ENCODE results near the gene NCKAP1.
"Not testable (repeated sequence)": the region's sequence is repeated elsewhere in the genome, so short reads cannot be mapped to it uniquely, and the experiment has no call there.

Gene NCKAP1

DNA sequence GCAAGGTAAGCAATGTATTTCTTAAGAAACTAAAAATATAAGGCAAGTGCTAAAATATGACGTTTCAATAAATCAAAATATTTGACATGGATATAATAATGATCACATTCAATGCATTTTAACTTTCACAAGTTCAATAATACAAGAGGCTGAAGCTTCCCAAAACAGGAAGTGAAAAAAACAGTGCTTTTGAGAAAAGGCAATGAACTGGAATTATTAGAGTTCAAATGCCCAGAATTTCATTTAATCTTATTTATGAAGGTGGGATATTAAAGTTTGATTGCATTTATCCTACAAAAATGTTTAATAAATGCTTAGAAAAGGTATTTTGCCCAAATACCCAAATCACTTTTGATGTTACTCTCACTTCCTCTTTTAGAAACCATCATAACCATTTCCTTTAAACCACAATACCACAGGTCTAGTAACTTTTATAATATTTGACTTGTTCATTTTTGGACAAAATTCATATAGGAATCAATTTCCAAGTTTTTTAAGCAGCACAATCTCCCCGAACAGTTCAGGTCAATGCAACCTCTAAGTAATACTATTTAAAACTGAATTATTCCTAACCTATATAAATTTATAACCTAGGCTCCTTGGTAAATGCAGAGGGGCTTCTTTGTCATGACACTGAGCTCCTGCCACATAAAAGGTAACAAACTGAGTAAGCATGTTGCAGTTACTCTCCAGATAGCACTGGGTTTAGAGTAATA, 2.1 kb downstream of the NCKAP1 start:
- DNase-seq (ENCODE audit: low read depth in 3 of 3), result no peak

DNA sequence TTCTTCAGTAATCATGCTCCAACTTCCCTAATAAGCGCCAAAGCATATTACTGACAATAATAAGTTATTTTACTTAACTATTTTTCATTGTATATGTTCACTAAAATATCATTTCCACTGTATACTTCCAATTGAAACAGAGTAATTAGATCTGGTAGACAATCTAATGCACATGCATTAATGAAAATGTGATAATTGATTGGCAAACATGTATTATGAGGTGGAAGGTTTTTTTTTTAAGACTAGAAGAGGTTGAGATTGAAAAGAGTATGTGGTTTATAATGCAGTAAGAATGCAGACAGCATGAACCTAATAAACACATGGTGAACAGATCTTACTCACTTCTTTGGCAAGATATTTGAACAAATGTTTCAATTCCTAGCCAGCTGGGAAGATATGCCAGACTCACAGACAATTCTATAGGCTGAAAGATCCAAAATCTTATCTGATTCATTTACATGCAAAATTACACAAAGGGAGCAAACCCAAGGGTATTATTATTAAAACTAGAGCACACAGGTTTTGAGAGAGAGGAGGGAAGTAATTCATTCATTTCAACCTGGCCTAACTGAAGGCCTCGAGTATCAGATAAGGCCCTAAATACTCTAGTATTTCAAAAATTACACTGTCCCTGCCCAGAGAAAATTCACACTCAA, 2.8 kb downstream of the NCKAP1 start:
- no peak for DNase-seq (ENCODE audit: low read depth in 3 of 3)

DNA sequence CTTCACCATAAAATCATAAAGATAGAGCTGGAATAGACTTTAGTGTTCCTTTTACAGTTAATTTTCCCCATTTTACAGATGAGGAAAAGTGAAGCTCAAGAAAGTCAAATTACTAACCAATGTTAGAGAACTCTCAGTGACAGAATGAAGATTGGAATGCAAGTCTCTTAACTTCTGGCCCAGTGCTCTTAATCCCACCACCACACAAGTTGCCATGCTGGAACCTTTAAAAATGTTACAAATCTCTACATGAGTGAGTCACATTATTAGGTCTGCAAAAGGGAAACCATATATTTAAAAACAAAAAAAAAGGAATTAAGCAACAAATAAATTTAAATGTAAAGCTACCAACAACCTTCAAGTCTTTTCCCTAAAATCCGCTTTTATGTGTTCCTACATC, 3.5 kb downstream of the NCKAP1 start:
- no peak for DNase-seq (ENCODE audit: low read depth in 3 of 3)

DNA sequence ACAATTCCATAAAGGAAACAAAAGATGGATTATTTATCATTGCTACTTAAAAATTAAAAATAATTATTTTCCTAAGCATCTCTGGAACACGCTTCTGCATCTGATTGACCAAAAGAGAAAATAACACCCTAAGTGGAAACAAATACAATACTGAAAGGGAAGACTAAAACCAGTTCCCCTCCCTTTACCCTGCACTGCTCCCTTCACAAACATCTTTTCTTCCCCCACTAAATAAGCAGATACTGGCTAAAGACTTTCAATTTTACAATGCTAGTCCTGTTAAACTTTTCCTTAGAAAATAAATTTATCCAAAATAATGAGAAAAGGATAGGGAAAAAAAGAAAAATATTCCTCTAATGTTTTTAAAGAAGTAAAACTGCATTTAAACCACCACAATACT, 4.3 kb downstream of the NCKAP1 start:
- DNase-seq (ENCODE audit: low read depth in 3 of 3), result no peak

DNA sequence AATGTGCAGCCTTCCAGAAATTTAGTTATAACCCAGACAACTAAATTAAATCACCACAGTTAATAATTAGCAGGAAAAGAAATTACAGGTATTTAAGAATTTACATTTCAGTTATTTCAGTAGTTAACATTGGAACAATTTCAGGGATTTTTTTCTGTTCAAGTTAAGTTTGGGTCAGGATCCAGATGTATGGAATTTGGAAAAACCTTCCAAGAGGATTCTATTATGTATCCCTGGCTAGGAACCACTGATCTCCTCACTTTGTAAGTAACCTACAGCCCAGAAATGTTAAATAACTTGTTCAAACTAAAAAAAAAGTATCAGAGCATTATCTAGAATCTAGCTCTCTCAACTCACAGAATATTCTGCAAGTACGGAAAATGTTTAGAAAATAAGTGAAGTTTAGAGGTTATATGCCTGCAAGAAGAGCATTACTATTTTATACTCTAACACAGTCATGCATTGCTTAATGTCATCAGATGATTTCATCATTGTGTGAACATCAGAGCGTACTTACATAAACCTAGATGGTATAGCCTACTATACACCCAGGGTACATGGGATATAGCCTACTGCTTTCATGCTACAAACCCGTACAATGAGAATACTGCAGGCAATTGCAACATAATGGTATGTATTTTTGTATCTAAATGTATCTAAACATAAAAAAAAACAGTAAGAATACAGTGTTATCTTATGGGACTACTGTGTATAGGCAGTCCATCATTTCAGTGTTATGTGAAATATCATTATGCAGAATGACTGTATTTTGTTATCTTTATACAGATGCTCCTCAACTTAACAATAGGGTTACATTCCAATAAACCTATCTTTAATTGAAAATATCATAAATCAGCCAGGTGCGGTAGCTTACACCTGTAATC, 6.1 kb downstream of the NCKAP1 start:
- DNase-seq (ENCODE audit: low read depth in 3 of 3), result no peak

DNA sequence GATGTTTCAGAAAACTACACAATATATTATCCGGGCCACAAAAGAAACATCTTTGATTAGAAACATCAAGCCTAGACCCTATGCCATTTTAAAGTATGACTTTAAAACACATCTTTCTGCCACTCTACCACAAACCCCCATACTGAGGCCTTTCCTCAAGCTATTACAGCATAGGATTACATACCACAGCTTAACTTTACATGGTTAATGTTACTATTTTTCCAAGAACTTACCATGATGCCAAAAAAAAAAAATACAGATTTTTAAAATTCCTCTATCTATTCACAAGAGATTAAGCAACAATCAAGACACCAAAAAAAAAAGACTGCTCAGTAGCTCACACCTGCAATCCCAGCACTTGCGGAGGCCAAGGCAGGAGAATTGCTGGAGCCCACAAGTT, 9.0 kb downstream of the NCKAP1 start:
- no peak for DNase-seq (ENCODE audit: low read depth in 3 of 3)

DNA sequence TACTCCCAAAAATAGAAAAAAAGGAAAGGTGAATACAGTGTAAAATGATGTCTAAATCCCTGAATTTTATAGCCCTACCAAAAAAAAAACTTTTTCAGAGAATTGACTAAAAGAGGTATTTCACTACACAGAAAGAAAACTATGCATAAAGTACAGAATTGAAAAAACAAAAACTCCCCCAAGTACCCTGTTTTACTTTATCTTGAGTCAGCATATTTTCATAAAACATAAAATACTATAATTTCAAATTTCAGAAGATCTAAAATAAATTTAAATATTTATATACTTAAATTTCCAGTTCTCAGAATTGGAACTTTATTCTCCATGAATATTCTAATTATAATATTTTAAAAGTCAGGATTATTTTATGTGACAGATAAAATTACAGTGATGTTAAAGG, 10.1 kb downstream of the NCKAP1 start:
- DNase-seq (ENCODE audit: low read depth in 3 of 3), result no peak

DNA sequence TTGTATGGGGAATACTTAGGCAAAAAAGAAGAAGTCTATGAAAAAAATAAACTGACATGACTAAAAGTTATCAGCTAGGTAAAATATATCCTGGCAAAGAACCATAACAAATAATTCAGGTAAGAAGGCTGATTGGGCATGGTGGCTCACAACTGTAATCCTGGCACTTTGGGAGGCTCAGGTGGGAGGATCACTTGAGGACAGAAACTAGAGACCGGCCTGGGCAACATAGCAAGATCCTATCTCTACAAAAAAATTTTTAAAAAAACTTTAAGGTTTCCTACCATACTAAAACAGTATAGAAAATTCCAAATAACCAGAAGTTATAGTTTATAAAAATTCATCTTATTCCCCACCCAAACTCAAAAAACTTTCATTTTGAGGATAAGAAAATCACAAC, 10.8 kb downstream of the NCKAP1 start:
- no peak for DNase-seq (ENCODE audit: low read depth in 3 of 3)

DNA sequence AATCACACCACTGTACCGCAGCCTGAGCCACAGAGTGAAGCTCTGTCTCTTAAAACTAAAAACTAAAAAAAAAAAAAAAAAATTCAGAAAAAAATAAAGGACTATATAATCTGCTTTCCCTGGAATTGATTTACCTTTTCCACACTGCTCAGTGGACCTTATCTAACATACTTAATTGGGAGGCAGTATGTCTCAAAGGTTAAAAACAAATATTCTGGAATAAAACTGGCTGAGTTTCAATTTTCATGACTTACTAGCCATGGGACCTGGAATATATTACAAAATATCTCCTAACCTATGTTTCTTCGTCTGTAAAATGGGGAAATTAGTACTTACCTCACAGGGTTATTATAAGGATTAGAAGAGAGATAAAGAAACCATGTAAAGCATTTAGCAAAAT, 11.8 kb downstream of the NCKAP1 start:
- DNase-seq (ENCODE audit: low read depth in 3 of 3), result no peak

DNA sequence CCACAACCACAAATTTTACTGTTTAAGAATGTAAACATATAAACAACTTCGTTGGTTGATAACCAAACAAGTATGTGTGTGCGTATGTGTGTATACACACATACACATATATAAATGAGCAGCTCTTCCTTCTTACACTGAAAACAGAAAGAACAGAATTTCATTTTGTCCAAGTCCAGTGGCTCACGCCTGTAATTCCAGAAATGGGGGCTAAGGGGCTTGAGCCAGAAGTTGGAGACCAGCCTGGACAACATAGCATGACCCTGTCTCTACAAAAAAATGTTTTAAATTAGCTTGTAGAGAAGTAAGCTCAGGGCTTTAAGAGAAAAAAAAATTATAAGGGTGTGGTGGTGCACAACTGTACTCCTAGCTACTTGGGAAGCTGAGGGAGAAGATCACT, 12.3 kb downstream of the NCKAP1 start:
- DNase-seq (ENCODE audit: low read depth in 3 of 3), result no peak

DNA sequence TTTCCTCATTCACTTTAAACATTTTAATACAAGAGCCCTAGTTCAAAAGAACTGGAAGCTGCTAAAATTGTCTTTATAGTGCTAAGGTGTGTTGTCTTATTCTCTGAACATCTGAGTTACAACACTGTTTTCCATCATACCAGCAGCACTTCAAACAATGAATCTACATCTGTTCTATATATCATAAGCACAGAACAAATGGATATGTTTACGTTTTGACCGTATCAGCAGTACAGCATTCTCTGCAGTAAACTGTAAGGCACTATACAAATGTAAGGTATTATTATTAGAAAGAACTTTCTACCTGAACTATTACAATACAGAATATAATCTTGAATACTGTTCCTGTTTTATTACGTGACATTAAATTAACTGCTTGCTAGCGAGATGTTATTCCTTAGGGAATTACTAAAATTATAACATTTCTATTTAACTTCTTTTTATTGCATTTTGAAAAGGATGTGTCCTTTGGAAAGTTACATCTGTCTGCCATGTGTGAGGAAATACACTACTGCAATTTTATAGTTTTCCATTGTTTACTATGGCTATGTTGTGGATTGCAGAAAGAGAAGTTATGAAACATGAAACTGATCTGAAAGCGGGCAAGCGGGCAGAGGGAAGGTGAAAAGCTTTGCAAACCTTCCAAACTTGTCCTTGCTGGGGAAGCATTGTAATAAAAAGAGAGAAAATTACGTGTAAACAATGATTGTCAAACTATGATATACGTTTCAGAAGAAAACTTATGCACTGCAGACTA, 13.7 kb downstream of the NCKAP1 start:
- no peak for DNase-seq (ENCODE audit: low read depth in 3 of 3)

DNA sequence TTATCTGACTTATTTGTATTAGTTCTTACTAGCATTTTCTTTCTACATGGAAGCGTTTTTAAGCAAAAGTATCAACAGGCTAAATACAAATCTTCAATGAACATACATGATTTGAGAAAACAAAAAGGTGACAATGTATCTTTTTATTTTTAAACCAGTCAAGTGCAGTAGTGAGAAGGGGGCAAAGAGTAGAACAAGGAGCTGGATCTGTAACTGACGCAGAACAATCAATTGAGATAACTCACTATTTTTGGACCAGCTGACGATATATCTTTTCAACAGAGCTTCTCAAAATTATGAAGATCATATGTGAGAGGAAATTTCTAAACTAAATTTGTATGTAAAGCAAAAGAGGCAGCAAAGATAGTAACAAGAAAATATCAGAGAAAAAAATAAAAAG, 15.5 kb downstream of the NCKAP1 start:
- no peak for DNase-seq (ENCODE audit: low read depth in 3 of 3)

DNA sequence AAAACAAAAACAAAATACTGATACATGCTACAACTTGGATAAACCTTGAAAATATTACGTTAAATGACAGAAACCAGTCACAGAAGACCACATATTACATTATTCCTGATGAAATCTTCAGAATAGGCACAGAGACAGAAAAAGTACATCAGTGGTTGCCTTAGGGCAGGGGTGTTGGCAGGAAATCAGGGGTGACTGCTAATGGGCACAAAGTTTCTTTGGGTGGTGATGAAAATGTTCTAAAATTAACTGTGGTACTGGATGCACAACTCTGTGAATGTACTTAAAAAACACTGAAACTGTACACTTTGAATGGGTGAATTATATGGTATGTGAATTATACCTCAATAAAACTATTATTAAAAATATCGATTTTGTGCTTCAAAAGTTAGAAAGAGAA, 16.6 kb downstream of the NCKAP1 start:
- DNase-seq (ENCODE audit: low read depth in 3 of 3), result no peak

DNA sequence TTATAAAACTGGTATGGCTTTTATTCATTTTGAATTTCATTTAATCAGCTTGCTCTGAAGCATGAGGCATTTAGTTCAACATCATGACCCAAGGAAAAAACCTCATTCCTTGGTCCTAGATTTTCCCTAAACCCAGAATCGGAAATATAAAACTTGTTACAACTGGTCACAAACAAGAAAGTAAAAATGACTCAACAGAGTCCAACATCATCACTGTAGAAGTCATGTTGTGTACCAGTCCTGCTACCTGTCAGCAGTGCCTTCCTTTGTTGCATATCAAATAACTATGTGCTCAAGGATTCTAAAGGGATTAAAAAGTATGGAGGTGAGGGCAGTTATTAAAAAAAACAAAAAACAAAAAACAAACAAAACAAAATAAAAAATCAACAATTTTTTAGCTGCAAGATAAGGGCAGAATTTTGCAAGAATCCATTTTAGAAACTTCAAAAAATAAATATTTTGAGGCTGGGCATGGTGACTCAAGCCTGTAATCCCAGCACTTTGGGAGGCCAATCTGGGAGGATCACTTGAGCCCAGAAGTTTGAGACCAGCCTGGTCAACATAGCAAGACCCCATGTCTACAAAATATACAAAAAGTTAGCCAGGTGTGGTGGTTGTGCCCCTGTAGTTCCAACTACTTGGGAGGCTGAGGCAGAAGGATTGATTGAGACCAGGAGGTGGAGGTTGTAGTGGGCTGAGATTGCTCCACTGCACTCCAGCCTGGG, 18.4 kb downstream of the NCKAP1 start:
- no peak for DNase-seq (ENCODE audit: low read depth in 3 of 3)

DNA sequence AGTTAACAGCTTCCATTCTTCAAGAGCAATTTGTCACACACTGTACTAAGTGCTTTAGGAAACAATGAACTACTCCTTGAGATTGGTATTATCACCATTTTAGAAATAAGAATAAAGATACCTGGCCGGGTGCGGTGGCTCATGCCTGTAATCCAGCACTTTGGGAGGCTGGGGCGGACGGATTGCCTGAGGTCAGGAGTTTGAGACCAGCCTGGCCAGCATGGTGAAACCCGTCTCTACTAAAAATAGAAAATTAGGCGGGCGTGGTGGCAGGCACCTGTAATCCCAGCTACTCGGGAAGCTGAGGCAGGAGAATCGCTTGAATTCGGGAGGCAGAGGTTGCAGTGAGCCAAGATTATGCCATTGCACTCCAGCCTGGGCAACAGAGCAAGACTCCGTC, 20.4 kb downstream of the NCKAP1 start:
- not testable (repeated sequence) for DNase-seq (ENCODE audit: low read depth in 3 of 3)

DNA sequence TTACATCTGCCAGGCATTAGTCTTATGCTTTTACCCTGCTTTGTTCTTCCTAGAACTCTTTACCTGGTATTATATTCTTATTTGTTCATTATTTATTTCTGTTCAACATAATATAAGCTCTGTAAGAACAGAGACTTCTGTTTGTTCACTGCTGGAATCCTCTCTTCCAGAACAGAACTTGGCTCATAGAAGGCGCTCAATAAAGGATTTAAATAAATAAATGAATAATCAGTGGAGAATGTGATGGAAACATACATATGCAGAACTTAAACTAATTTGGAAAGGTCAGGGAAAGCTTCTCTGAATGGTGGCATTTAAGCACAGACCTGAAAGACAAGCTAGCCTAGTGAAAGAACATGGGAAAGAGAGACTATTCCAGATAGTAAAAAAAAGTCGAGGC, 24.3 kb downstream of the NCKAP1 start:
- DNase-seq (ENCODE audit: low read depth in 3 of 3), result no peak

DNA sequence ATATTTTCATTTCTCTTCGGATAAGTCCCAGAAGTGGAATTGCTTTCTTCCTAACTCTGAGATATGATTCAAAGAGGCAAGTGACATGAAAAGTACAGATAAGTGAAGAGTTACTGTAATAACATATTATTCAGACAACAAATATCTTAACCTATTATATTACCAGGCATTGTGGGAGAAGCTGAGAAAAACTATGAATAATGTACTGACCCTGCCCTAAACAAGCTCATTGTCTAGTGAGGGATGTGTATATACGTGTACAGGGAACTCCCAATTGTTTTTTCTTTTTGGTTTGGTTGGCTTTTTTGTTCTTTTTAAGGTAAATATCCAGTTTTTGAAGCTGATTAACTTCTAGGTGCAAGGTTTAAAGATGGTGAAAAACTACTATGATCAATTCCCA, 26.5 kb downstream of the NCKAP1 start:
- DNase-seq (ENCODE audit: low read depth in 3 of 3), result no peak

DNA sequence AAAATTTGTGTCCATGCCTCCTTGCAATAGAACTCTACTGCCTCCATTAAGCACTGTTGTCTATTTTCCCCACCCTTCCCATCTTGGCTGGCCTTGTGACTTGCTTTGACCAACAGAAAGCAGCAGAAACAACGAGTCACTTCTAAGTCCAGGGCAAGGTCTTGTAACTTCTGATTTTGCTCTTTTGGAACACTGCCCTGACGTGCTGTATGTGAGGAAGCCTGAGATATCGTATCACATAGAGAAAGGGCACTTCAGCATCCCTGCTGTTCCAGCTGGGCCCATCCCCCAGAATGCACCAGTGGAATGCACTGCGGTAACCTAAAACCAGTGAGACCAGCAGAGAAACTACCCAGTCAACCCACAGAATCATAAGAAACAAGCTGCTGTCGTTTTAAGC, 28.1 kb downstream of the NCKAP1 start:
- no peak for DNase-seq (ENCODE audit: low read depth in 3 of 3)

DNA sequence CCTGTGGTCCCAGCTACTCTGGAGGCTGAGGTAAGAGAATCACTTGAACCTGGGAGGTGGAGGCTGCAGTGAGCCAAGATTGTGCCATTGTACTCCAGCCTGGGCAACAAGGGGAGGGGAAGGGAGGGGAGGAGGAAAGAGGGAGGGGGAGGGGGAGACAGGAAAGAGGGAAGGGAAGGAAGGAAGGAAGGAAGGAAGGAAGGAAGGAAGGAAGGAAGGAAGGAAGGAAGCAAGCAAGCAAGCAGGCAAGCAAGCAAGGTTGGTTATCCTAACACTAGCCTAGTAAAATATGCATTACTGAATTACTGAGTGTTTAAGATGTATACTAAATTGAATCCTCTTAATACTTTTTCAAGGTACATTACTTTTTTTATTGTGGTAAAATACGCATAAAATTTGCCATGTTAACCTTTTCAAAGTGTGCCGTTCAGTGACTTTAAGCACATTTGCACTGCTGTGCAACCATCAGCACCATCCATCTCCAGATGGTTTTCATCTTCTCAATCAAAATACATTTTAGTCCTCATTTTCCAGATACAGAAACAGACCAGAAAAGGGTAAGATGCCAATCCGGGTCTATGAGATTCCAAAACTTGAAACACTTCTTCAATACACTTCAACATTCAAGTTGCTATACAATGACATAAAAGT, 28.9 kb downstream of the NCKAP1 start:
- no peak for DNase-seq (ENCODE audit: low read depth in 3 of 3)

DNA sequence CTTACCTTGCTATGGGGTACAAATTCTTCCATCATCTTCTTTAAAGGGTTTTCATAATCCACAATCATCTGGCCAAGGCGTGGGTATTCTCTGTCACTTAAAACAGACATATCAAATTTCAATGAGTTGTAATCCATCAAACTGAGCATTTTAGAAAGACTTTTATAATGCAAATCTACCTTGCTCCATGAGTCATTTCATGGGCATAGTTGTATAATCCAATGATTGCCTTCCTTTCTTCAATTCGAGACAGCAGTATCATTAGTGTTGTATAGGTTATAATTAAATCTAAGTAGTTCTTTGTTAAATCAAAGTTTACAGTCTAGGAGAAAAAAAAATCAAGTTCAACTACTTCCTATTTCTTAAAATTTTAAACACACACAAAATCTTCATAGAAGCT, 36.3 kb downstream of the NCKAP1 start:
- no peak for DNase-seq (ENCODE audit: low read depth in 3 of 3)

DNA sequence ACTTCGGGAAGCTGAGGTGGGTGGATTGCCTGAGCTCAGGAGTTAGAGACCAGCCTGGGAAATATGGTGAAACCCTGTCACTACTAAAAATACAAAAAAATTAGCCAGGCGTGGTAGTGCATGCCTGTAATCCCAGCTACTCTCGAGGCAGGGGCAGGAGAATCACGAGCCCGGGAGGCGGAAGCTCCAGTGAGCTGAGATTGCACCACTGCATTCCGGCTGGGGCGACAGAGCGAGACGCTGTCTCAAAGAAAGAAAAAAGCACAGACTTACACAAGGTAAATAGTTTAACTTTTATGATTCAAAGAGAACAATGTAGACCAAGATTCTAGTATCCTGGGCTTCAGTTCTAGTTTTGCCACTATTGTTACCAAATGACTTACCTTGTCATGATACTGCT, 37.4 kb downstream of the NCKAP1 start:
- DNase-seq (ENCODE audit: low read depth in 3 of 3), result no peak
